LNCAP (cell line): Measurements from ENCODE around the gene KRT40.

Experiments used
- TF ChIP-seq, protein P1 (sequence below): fragments of 450-650 bp; IDR thresholded peaks from 2 replicates; pipeline ENCODE4 v1.5.1; 2017; ENCODE audit warnings: mild to moderate bottlenecking

Gene KRT40

DNA sequence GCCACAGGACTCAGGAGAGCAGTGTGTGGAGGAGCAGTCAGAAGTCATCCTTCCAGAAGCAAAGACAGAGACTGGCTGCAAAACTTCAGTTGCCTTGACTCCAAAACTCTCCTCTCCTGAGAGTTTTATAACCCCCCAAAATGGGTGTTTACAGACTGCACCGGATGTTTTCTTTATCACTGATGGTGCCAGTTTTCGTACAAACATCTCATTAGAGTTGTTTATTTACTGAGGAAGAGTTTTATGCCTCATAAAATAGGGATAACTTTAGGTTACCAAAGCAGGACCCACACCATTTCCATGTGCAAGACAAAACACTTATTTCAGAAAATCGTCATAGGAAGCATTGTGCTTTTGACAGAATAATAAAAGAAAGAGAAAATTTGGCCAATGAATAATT, at the start of gene KRT40:
Gene KRT40 (minus strand): TSS at position 101 of the 400 bp plus-strand sequence. CDS start 53 bp downstream, at position 48.
- TF ChIP-seq, protein P1, sequence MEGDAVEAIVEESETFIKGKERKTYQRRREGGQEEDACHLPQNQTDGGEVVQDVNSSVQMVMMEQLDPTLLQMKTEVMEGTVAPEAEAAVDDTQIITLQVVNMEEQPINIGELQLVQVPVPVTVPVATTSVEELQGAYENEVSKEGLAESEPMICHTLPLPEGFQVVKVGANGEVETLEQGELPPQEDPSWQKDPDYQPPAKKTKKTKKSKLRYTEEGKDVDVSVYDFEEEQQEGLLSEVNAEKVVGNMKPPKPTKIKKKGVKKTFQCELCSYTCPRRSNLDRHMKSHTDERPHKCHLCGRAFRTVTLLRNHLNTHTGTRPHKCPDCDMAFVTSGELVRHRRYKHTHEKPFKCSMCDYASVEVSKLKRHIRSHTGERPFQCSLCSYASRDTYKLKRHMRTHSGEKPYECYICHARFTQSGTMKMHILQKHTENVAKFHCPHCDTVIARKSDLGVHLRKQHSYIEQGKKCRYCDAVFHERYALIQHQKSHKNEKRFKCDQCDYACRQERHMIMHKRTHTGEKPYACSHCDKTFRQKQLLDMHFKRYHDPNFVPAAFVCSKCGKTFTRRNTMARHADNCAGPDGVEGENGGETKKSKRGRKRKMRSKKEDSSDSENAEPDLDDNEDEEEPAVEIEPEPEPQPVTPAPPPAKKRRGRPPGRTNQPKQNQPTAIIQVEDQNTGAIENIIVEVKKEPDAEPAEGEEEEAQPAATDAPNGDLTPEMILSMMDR = no peak

DNA sequence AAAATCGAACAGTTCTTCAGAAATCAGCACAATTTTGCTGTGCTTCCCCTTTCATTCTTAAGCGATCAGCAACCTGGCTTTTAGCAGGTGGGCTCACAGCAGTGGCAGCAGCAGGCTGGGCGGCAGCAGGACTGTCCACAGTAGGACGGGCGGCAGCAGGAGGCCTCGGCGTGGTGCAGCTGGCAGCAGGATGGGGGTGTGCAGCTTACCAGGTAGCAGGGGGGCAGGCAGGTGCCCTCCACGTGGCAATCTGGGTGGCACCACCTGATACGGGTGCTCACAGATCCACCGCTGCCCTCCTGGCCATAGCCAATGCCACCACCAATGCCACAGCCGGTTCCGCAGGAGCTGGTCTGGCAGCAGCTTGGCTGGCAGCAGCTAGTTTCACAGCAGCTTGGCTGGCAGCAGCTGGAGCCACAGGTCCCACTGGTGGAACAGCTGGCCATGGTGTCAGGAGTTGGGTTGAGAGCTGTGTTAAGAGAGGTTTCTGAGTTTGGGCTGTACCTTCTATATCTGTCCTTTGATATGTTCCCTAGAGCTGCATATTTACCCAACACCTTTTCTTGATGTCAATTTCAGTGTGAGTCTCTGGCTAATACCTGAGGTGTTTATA, 45.6 kb upstream of the KRT40 start, which contains the start of gene KRTAP1-4:
Gene KRTAP1-4 (minus strand): TSS at position 563 of the 613 bp plus-strand sequence. CDS start 117 bp downstream, at position 446.
- TF ChIP-seq, protein P1 = no peak

DNA sequence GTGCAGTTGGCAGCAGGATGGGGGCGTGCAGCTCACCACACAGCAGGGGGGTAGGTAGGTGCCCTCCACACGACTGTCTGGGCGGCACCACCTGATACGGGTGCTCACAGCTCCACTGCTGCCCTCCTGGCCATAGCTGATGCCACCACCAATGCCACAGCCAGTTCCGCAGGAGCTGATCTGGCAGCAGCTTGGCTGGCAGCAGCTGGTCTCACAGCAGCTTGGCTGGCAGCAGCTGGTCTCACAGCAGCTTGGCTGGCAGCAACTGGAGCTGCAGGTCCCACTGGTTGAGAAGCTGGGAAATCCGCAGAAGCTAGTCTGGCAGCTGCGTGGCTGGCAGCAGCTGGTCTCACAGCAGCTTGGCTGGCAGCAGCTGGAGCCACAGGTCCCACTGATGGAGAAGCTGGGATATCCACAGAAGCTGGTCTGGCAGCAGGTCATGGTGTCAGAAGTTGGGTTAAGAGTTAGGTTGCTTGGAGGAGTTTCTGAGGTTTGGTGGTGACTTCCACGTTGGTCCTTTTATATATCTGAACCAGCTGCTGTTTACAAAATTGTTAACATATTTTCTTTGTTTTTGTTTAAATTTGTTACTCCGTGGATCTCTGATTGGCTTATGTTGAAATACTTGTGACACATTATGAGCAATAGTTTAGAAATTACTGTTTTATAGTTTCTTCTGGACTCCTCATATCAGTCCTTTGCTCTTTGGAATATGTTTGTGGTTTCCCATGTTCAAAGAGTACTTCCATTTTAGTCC, 42.8 kb upstream of the KRT40 start, which contains the start of gene KRTAP1-5:
Gene KRTAP1-5 (minus strand): TSS at position 494 of the 757 bp plus-strand sequence. CDS start 53 bp downstream, at position 441.
- TF ChIP-seq, protein P1 = no peak

DNA sequence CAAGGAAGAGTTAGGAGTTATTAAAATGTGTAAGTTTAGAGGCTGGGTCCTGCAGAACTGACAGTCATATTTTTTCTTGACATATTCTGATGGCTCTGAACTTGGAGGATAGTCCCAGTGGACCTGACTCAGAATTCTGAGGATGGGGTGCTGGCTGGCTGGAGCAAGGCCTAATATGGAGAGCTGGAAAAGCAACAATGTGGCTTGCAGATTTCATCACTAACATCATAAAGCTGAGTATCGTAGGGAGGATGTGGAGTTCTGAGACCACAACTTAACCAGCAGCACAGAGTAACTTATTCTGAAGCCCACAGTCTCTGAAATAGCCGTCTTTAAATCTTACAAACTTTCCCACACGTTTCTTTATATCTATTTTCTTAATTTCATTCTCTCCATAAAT, 40.6 kb upstream of the KRT40 start:
- TF ChIP-seq, protein P1 = no peak

DNA sequence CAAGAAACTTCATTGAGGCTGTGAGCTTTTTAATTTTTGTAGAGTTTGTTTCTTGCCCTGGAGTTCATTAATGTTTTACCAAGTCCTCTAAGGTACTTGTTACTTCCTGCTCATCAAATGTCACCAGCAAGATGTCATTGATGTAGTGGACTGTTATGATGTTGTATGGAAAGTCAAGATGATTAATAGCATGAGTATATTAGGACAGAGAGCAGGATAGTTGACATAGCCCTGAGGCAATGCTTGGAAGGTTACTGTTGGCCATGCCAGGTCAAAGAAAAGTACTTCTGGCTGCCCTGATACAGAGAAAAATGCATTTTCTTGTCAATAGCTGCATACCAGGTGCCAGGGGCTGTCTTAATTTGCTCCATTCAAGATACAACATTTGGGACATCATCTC, 36.2 kb upstream of the KRT40 start:
- TF ChIP-seq, protein P1 = no peak

DNA sequence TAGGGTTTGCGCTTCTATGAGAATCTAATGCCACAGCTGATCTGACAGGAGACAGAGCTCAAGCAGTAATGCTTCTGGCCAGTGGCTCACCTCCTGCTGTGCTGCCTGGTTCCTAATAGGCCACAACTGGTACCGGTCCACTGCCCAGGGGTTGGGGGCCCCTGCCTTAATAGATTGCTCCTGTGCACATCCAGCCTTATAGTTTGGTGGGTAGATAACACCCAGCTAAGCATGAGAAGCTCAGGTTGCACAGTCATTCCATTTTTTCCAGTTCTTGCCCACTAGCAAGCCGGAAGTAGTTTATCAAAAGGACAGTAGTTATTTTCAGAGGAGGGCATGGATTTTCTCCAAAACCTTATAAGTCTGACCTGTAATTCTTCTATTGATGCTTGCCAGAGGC, 35.3 kb upstream of the KRT40 start:
- TF ChIP-seq, protein P1 = no peak

DNA sequence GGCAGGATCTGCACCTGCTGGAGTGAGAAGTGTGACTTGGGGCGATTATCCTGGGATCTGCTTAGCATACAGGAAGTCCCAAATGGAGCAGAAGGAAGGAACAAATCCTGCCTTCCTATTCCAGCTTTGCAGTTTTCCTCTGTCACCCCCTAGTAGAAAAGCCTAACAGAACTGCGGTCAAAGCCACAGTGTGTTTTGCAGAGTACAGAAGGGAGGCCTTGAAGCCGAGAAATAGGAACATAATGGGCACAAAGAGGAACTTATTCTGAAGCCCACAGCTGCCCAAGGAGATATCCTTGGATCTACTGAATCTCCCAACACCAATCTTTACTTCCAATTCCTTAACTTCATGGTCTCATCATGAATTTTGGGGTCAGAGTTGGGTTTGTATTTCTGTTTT, 34.4 kb upstream of the KRT40 start:
- TF ChIP-seq, protein P1 = no peak
